NT2/D1 (cell line): ENCODE measurements around the gene MED12L.

ENCODE experiments used
- DNase-seq: peaks from one replicate; pipeline ENCODE4 v3.0.0-alpha.2; 2011; ENCODE audit warnings: low read depth, low spot score
- H3K27me3 ChIP-seq: 2 replicates; pipeline ENCODE4 v1.6.0; 2011; ENCODE audit warnings: mild to moderate bottlenecking; ENCODE audit not compliant: insufficient read length, insufficient read depth
- H3K36me3 ChIP-seq: 2 replicates; pipeline ENCODE4 v1.6.1; 2011; ENCODE audit warnings: mild to moderate bottlenecking, low read length, mixed read lengths; ENCODE audit not compliant: insufficient read depth, insufficient read length
- H3K4me1 ChIP-seq: 2 replicates; pipeline ENCODE4 v1.5.1; 2011; ENCODE audit not compliant: insufficient read depth, insufficient read length
- H3K4me3 ChIP-seq: 2 replicates; pipeline ENCODE4 v1.5.1; 2011; ENCODE audit warnings: low read depth; ENCODE audit not compliant: insufficient read length
- H3K9ac ChIP-seq: 2 replicates; pipeline ENCODE4 v1.6.0; 2011; ENCODE audit warnings: low read depth; ENCODE audit not compliant: insufficient read length
- H3K9me3 ChIP-seq: 2 replicates; pipeline ENCODE4 v1.5.1; 2011; ENCODE audit warnings: mild to moderate bottlenecking, low read length; ENCODE audit not compliant: insufficient read depth
- SUZ12 ChIP-seq: IDR thresholded peaks from 2 replicates; pipeline ENCODE4 v1.6.1; 2011; ENCODE audit not compliant: insufficient read length, insufficient read depth; ENCODE audit errors: extremely low read depth
- YY1 ChIP-seq: IDR thresholded peaks from 2 replicates; pipeline ENCODE4 v1.6.1; 2011; ENCODE audit not compliant: insufficient read length, insufficient read depth
- ZNF274 ChIP-seq: IDR thresholded peaks from 2 replicates; pipeline ENCODE4 v1.6.1; 2011; ENCODE audit warnings: mild to moderate bottlenecking, low read depth, low read length

MED12L gene

GRCh38 chr3:151210676-151211381 is 125.4 kb downstream of the MED12L start:
- Histone ChIP-seq H3K9me3 (no peaks in the 10 kb centered on the region), H3K9ac (no peak overlapping the region), H3K27me3 (no peaks in the 10 kb centered on the region), H3K4me3 (no peak overlapping the region), H3K4me1 (no peaks in the 10 kb centered on the region), H3K36me3 (no peaks in the 10 kb centered on the region)
- no peak for TF ChIP-seq SUZ12
- TF ChIP-seq YY1, result no peak
- TF ChIP-seq ZNF274, result no peak
- no peak for DNase-seq

- Histone ChIP-seq H3K4me3 (no peak overlapping the region), H3K27me3 (no peaks in the 10 kb centered on the region)
These were observed 127.7 kb downstream of the MED12L start for GRCh38 chr3:151213151-151213550.

DNA sequence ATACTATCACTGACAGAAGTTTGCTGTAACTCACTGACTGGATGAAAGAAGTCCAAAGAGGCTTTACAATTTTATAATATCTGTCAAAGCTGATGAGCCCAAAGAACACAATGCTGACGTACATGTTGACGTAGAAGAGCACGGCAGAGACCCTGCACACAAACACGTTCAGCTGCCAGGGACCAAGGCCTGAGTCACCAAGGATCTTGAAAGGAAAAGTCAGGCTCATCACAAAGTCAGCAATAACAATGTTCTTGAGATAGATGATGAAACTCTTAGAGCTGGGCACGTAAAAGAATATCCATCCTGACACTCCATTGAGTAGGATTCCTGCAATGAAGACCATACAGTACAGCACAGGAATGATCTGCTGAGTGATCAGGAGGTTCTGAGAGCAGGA is 128.4 kb downstream of the MED12L start:
- TF ChIP-seq ZNF274 (no peak), YY1 (no peak), SUZ12 (no peak)
- Histone ChIP-seq H3K27me3 (no peaks in the 10 kb centered on the region), H3K9ac (no peak overlapping the region), H3K4me1 (peaks cover 4% of the 10 kb centered on the region), H3K36me3 (no peaks in the 10 kb centered on the region), H3K4me3 (no peak overlapping the region), H3K9me3 (no peaks in the 10 kb centered on the region)
- no peak for DNase-seq

More at GRCh38 chr3:151213151-151213550, 127.7 kb downstream of the MED12L start:
- TF ChIP-seq ZNF274 (no peak), SUZ12 (no peak), YY1 (no peak)
- Histone ChIP-seq H3K9me3 (no peaks in the 10 kb centered on the region), H3K36me3 (no peaks in the 10 kb centered on the region), H3K9ac (no peak overlapping the region), H3K4me1 (peaks cover 4% of the 10 kb centered on the region)
- DNase-seq, result no peak

DNA sequence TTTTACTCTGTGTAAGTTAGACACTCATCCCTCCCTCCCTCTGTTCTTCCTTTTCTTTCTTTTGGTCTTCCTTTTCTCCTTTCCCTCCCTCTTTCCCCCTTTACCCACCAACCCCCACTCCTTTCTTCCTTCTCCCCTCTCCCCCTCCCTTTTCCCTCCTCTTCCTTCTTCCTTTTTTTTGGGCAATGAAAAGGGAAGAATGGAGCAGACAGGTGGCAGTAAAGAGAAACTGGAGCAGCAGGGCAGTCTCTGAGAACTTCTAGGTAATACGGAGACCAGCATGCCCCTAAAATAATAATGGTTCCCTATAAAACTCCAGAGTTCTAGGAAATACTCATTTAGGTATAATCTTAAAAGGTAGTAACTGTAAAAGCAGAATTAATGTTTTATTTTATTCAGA is 129.0 kb downstream of the MED12L start:
- Histone ChIP-seq H3K27me3 (no peaks in the 10 kb centered on the region), H3K9ac (no peak overlapping the region), H3K4me1 (peaks cover 4% of the 10 kb centered on the region), H3K36me3 (no peaks in the 10 kb centered on the region), H3K9me3 (no peaks in the 10 kb centered on the region), H3K4me3 (no peak overlapping the region)
- TF ChIP-seq SUZ12, result no peak
- no peak for DNase-seq

DNA sequence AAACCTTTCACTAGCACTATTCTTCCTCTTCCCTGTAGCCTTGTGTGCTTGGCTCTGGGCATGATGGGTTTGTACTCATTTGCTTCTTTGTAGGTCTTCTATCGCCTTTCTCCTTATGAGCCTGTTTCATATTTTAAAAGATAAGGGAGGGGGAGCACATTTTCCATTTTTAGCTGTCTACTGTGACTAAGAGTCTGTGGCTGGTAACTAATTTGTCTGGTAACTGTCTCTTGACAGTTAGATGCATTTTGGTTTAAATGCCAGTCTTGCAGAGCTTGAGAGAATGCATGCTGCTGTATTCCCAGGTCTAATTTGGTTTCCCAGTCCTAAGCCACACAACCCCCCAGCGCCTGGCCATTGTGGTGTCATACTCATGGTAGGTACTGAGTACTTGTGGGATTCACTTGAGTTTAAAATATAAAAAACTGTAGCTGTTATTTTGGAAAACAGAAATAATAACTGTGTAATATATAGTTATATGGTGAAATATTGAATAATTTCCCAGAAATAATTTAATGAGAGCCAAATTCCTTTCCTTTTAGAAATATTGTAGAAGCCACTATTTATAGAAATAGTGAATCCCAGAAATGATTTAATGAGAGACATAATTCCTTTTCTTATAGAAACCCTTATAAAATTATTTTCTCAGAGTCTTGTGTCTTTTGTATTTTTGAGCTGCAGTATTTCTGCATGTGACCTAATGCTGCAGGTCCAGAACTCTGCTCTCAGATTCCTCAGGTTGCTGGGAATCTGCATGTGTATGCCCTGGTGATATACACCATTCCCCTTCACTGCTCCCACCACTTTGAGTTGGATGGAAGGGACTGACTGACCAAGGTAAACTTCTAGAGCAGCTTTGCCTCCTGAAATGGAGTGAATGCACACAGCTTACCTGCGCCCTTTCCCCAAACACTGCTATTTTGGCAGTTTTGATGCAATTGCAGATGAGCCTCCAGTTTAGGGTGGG is 131.5 kb downstream of the MED12L start:
- Histone ChIP-seq H3K27me3 (no peaks in the 10 kb centered on the region), H3K4me1 (peaks cover 4% of the 10 kb centered on the region), H3K36me3 (peaks cover 2% of the 10 kb centered on the region), H3K9me3 (peaks cover 15% of the 10 kb centered on the region; the same call in 1 of the 2 replicates), H3K9ac (no peak overlapping the region), H3K4me3 (no peak overlapping the region)
- TF ChIP-seq YY1, result no peak
- no peak for TF ChIP-seq ZNF274
- TF ChIP-seq SUZ12, result no peak
- no peak for DNase-seq

DNA sequence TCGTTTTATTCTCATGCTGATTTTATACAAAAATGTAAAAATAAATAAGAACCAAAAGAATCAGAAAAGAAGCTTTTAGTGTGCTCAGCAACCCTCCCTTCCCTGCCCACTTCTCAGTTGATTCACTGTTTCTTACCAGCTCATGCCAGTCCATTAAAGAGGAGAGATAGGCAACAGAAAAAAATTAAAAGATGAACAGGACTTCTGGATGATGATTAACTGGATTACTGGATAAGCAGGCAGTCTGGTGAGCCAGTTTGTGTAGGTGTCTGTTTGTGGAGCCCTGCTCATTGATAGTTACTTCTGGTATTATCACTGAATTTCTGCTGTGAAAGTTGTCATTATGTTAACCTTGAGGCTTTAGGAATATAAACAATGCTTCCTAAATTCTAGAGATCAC is 132.7 kb downstream of the MED12L start:
- H3K27me3 ChIP-seq, result no peaks in the 10 kb centered on the region
- peaks cover 2% of the 10 kb centered on the region for H3K36me3 ChIP-seq
- H3K9me3 ChIP-seq, result peaks cover 24% of the 10 kb centered on the region; the same call in 1 of the 2 replicates
- H3K9ac ChIP-seq, result no peak overlapping the region
- TF ChIP-seq YY1 (no peak), ZNF274 (no peak), SUZ12 (no peak)
- no peak overlapping the region for H3K4me3 ChIP-seq
- DNase-seq, result no peak
- peaks cover 4% of the 10 kb centered on the region for H3K4me1 ChIP-seq

- Histone ChIP-seq H3K4me3 (no peak overlapping the region), H3K9me3 (peaks cover 24% of the 10 kb centered on the region; the same call in 1 of the 2 replicates), H3K4me1 (peaks cover 4% of the 10 kb centered on the region), H3K27me3 (no peaks in the 10 kb centered on the region), H3K9ac (no peak overlapping the region), H3K36me3 (peaks cover 2% of the 10 kb centered on the region)
- DNase-seq, result no peak
- TF ChIP-seq ZNF274, result no peak
- no peak for TF ChIP-seq SUZ12
- no peak for TF ChIP-seq YY1
These were observed 133.6 kb downstream of the MED12L start for GRCh38 chr3:151219056-151219455.
